HEK293 (cell line): ENCODE measurements around the gene LAMA2.

Source experiments
- CTCF ChIA-PET: fragments of 350-600 bp; formaldehyde crosslinking; extraction: SDS; loops from one replicate; lab custom pipeline; 2021; ENCODE audit warnings: antibody characterized with exemption; lab: Yijun Ruan, JAX
- POLR2A ChIA-PET: fragments of 300-600 bp; formaldehyde crosslinking; extraction: SDS; loops from one replicate; lab custom pipeline; 2020; ENCODE audit warnings: antibody characterized with exemption, inconsistent platforms; lab: Yijun Ruan, JAX
- H3K27ac ChIP-seq: fragments of 200-500 bp; sonication (Bioruptor generic); 2 replicates; pipeline ENCODE4 v1.5.1; 2014; ENCODE audit warnings: low read depth, low read length, control low read depth, inconsistent platforms; ENCODE audit errors: extremely low read depth
- H3K36me3 ChIP-seq, 2 experiments: fragments of 200-500 bp in 1 of 2; sonication (Bioruptor generic) in 1 of 2; 1 replicate in 1 of 2; 2 replicates in 1 of 2; pipeline ENCODE4 v1.5.1; 2014 to 2017; ENCODE audit warnings: inconsistent platforms in 2 of 2, low read length in 2 of 2; ENCODE audit not compliant: control insufficient read depth in 2 of 2, insufficient read depth in 1 of 2
- H3K4me1 ChIP-seq: fragments of 200-500 bp; sonication (Bioruptor generic); 2 replicates; pipeline ENCODE4 v1.5.1; 2014; ENCODE audit warnings: mild to moderate bottlenecking, low read length, inconsistent platforms; ENCODE audit not compliant: control insufficient read depth, insufficient read depth
- H3K4me3 ChIP-seq: 2 replicates; pipeline ENCODE4 v1.5.1; 2011; ENCODE audit warnings: low read depth, mild to moderate bottlenecking, control low read depth, low read length, moderate library complexity
- H3K9me3 ChIP-seq: fragments of 200-500 bp; sonication (Bioruptor generic); 2 replicates; pipeline ENCODE4 v1.5.1; 2014; ENCODE audit warnings: low read depth, low read length, inconsistent platforms; ENCODE audit not compliant: control insufficient read depth, insufficient read depth
- AEBP2 ChIP-seq: fragments of 450-650 bp; formaldehyde crosslinking; IDR thresholded peaks from 2 replicates; pipeline ENCODE4 v1.5.1; 2016; ENCODE audit warnings: missing biosample characterization, missing genetic modification characterization, borderline replicate concordance
- BCL11A ChIP-seq: fragments of 450-650 bp; formaldehyde crosslinking; IDR thresholded peaks from 2 replicates; pipeline ENCODE4 v1.5.1; 2016; ENCODE audit warnings: low read depth, missing biosample characterization, missing genetic modification characterization
- KLF10 ChIP-seq: fragments of 450-650 bp; IDR thresholded peaks from 2 replicates; pipeline ENCODE4 v1.5.1; 2018; ENCODE audit warnings: missing biosample characterization, mild to moderate bottlenecking, missing genetic modification characterization
- KLF16 ChIP-seq: fragments of 450-650 bp; formaldehyde crosslinking; IDR thresholded peaks from 2 replicates; pipeline ENCODE4 v1.5.1; 2017; ENCODE audit warnings: missing biosample characterization, missing genetic modification characterization
- KLF7 ChIP-seq: fragments of 450-650 bp; formaldehyde crosslinking; IDR thresholded peaks from 2 replicates; pipeline ENCODE4 v1.5.1; 2016; ENCODE audit warnings: missing biosample characterization, missing genetic modification characterization, borderline replicate concordance
- MEIS1 ChIP-seq: sonication (generic); formaldehyde crosslinking; IDR thresholded peaks from 2 replicates; pipeline ENCODE4 v1.8.1; 2022; ENCODE audit warnings: missing genetic modification reagents, mild to moderate bottlenecking, borderline replicate concordance
- REPIN1 ChIP-seq: fragments of 450-650 bp; formaldehyde crosslinking; IDR thresholded peaks from 2 replicates; pipeline ENCODE4 v1.5.1; 2017; ENCODE audit warnings: missing biosample characterization, missing genetic modification characterization, low read depth
- YY2 ChIP-seq: fragments of 450-650 bp; formaldehyde crosslinking; IDR thresholded peaks from 2 replicates; pipeline ENCODE4 v1.5.1; 2016; ENCODE audit warnings: missing biosample characterization, missing genetic modification characterization
- ZBTB11 ChIP-seq: fragments of 450-650 bp; formaldehyde crosslinking; conservative IDR thresholded peaks from 2 replicates; pipeline ENCODE4 v1.5.1; 2016; ENCODE audit warnings: low read depth, missing biosample characterization, missing genetic modification characterization
- ZBTB26 ChIP-seq: fragments of 450-650 bp; formaldehyde crosslinking; optimal IDR thresholded peaks from 2 replicates; pipeline ENCODE3; 2016; ENCODE audit warnings: missing biosample characterization, mild to moderate bottlenecking, missing genetic modification characterization
- ZEB2 ChIP-seq: fragments of 450-650 bp; formaldehyde crosslinking; IDR thresholded peaks from 2 replicates; pipeline ENCODE4 v1.5.1; 2016; ENCODE audit warnings: missing biosample characterization, missing genetic modification characterization
- ZNF175 ChIP-seq: fragments of 450-650 bp; formaldehyde crosslinking; IDR thresholded peaks from 2 replicates; pipeline ENCODE4 v1.5.1; 2016; ENCODE audit warnings: missing biosample characterization, missing genetic modification characterization
- ZNF324 ChIP-seq: fragments of 450-650 bp; formaldehyde crosslinking; IDR thresholded peaks from 2 replicates; pipeline ENCODE4 v1.5.1; 2016; ENCODE audit warnings: missing biosample characterization, missing genetic modification characterization
- ZNF394 ChIP-seq: fragments of 450-650 bp; formaldehyde crosslinking; IDR thresholded peaks from 2 replicates; pipeline ENCODE4 v1.5.1; 2016; ENCODE audit warnings: missing biosample characterization, missing genetic modification characterization, mild to moderate bottlenecking, moderate library complexity, borderline replicate concordance
- ZNF398 ChIP-seq: fragments of 450-650 bp; formaldehyde crosslinking; IDR thresholded peaks from 2 replicates; pipeline ENCODE4 v1.5.1; 2017; ENCODE audit warnings: missing biosample characterization, missing genetic modification characterization
- ZNF423 ChIP-seq: fragments of 450-650 bp; formaldehyde crosslinking; IDR thresholded peaks from 2 replicates; pipeline ENCODE4 v1.5.1; 2016; ENCODE audit warnings: missing biosample characterization, missing genetic modification characterization
- ZNF529 ChIP-seq: fragments of 450-650 bp; formaldehyde crosslinking; IDR thresholded peaks from 2 replicates; pipeline ENCODE4 v1.5.1; 2017; ENCODE audit warnings: missing genetic modification characterization, missing biosample characterization; ENCODE audit not compliant: insufficient replicate concordance
- ZNF549 ChIP-seq: fragments of 450-650 bp; IDR thresholded peaks from 2 replicates; pipeline ENCODE4 v1.5.1; 2018; ENCODE audit warnings: missing biosample characterization, missing genetic modification characterization, mild to moderate bottlenecking, inconsistent platforms, moderate library complexity
- ZNF623 ChIP-seq: fragments of 450-650 bp; formaldehyde crosslinking; IDR thresholded peaks from 2 replicates; pipeline ENCODE4 v1.5.1; 2016; ENCODE audit warnings: missing biosample characterization, missing genetic modification characterization
- ZNF629 ChIP-seq: fragments of 450-650 bp; formaldehyde crosslinking; IDR thresholded peaks from 2 replicates; pipeline ENCODE4 v1.5.1; 2017; ENCODE audit warnings: missing biosample characterization, missing genetic modification characterization
- ZNF658 ChIP-seq: fragments of 450-650 bp; formaldehyde crosslinking; IDR thresholded peaks from 2 replicates; pipeline ENCODE4; 2016; ENCODE audit warnings: missing biosample characterization, missing genetic modification characterization
- ZNF768 ChIP-seq: fragments of 450-650 bp; formaldehyde crosslinking; IDR thresholded peaks from 2 replicates; pipeline ENCODE4 v1.5.1; 2018; ENCODE audit warnings: missing biosample characterization, mild to moderate bottlenecking, missing genetic modification characterization
- ZNF791 ChIP-seq: fragments of 450-650 bp; formaldehyde crosslinking; IDR thresholded peaks from 2 replicates; pipeline ENCODE4 v1.5.1; 2016; ENCODE audit warnings: missing biosample characterization, missing genetic modification characterization
- ZXDB ChIP-seq: fragments of 450-650 bp; formaldehyde crosslinking; IDR thresholded peaks from 2 replicates; pipeline ENCODE4 v1.5.1; 2016; ENCODE audit warnings: missing biosample characterization, missing genetic modification characterization
- TF ChIP-seq, protein P1 (sequence below): fragments of 450-650 bp; formaldehyde crosslinking; IDR thresholded peaks from 2 replicates; pipeline ENCODE4 v1.5.1; 2016; ENCODE audit warnings: missing biosample characterization, missing genetic modification characterization

Gene LAMA2

DNA sequence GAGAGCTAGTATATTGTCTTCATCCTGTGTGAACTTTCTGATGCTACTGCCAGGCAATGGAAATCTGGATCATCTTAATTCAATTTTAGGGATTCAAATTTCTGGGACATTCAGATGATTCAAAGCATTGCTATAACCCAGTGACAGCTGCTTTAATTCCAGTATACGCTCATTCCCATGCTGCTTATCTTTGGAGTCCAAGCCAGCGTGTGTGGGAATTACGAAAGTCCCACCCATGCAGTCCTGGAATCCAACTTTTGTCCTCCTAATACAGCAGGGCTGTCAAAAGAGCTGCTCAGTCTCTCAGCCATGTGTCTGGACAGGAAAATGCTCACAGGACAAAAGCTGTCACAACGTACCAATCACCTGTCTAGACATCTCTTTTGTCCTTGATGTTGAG, 219.8 kb downstream of the LAMA2 start:
- TF ChIP-seq ZNF791 (tag by site-specific recombination) (no peak), ZNF623 (no peak), AEBP2 (tag by site-specific recombination) (no peak), ZBTB26 (no peak), ZNF658 (tag by site-specific recombination) (no peak), BCL11A (tag by site-specific recombination) (no peak), REPIN1 (tag by site-specific recombination) (no peak), ZNF768 (tag by site-specific recombination) (no peak), ZXDB (tag by site-specific recombination) (no peak), ZNF175 (tag by site-specific recombination) (no peak), ZEB2 (tag by site-specific recombination) (no peak), ZNF398 (tag by site-specific recombination) (no peak)
- TF ChIP-seq, all 188 proteins: peak for 0
- no peak overlapping the region for H3K4me3 ChIP-seq
- H3K27ac ChIP-seq, result no peak overlapping the region
- H3K9me3 ChIP-seq, result no peaks in the 10 kb centered on the region
- no peaks in the 10 kb centered on the region for H3K4me1 ChIP-seq
- ChIA-PET CTCF (no interaction called here), POLR2A (no interaction called here)
- no peaks in the 10 kb centered on the region for H3K36me3 ChIP-seq

DNA sequence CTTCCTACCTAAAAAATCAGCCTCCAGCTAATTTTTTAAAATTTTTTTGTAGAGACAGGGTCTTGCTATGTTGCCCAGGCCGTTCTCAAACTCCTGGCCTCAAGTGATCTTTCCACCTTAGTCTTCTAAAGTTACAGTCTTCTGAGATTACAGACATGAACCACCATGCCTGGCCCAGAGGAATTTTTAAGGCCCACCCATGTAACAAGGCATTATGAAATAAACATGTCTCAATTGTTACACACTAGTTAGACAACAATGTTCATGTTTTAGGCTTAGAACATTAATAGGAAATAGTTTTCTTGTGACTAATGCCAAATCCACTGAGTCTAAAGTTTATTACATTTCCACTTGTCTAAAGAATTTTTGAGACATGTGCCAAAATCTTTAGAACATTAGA, 221.2 kb downstream of the LAMA2 start:
- CTCF ChIA-PET, result interaction anchor here (0.5 kb wide), 1 partner anchor 160 kb away, joined by 3 read pairs; no protein-coding TSS in a partner anchor
- H3K36me3 ChIP-seq, result no peaks in the 10 kb centered on the region
- POLR2A ChIA-PET, result no interaction called here
- TF ChIP-seq KLF16 (no peak), KLF7 (tag by site-specific recombination) (no peak), AEBP2 (tag by site-specific recombination) (no peak), ZNF768 (tag by site-specific recombination) (no peak), ZBTB11 (tag by site-specific recombination) (no peak), YY2 (tag by site-specific recombination) (no peak), MEIS1 (CRISPR knock-in tag) (no peak), ZNF423 (no peak), ZNF629 (no peak), ZNF394 (tag by site-specific recombination) (no peak), ZNF549 (tag by site-specific recombination) (no peak), ZNF324 (tag by site-specific recombination) (no peak), KLF10 (tag by site-specific recombination) (no peak), ZNF529 (tag by site-specific recombination) (no peak)
- TF ChIP-seq, protein P1, sequence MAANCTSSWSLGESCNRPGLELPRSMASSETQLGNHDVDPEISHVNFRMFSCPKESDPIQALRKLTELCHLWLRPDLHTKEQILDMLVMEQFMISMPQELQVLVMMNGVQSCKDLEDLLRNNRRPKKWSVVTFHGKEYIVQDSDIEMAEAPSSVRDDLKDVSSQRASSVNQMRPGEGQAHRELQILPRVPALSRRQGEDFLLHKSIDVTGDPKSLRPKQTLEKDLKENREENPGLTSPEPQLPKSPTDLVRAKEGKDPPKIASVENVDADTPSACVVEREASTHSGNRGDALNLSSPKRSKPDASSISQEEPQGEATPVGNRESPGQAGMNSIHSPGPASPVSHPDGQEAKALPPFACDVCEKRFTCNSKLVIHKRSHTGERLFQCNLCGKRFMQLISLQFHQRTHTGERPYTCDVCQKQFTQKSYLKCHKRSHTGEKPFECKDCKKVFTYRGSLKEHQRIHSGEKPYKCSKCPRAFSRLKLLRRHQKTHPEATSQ (tag by site-specific recombination), result no peak

More for the DNA sequence above, 221.2 kb downstream of the LAMA2 start:
- no peak overlapping the region for H3K27ac ChIP-seq
- H3K9me3 ChIP-seq, result no peaks in the 10 kb centered on the region
- H3K4me3 ChIP-seq, result no peak overlapping the region
- H3K4me1 ChIP-seq, result no peaks in the 10 kb centered on the region
